HUES48 (cell line): ENCODE data around the gene CDK19.

Experiments used
- H3K27ac ChIP-seq: one replicate; pipeline ENCODE4 v1.7.0; 2013; ENCODE audit warnings: low read depth, low read length, inconsistent platforms
- H3K27me3 ChIP-seq: 2 replicates; pipeline ENCODE4 v1.6.1; 2013; ENCODE audit warnings: mild to moderate bottlenecking, low read length; ENCODE audit not compliant: control insufficient read depth, insufficient read depth
- H3K36me3 ChIP-seq: 2 replicates; pipeline ENCODE4 v1.6.1; 2013; ENCODE audit warnings: low read length; ENCODE audit not compliant: control insufficient read depth, insufficient read depth
- H3K4me1 ChIP-seq: 2 replicates; pipeline ENCODE4 v1.6.1; 2013; ENCODE audit warnings: mild to moderate bottlenecking, low read length; ENCODE audit not compliant: control insufficient read depth, insufficient read depth
- H3K4me3 ChIP-seq: 2 replicates; pipeline ENCODE4 v1.5.1; 2013; ENCODE audit warnings: mild to moderate bottlenecking, low read depth, low read length
- H3K9ac ChIP-seq: 2 replicates; pipeline ENCODE4 v1.6.1; 2013; ENCODE audit warnings: mild to moderate bottlenecking, low read depth, low read length, moderate library complexity
- H3K9me3 ChIP-seq: 2 replicates; pipeline ENCODE4 v1.6.1; 2013; ENCODE audit warnings: low read length; ENCODE audit not compliant: control insufficient read depth, insufficient read depth

CDK19 gene

GRCh38 chr6:110646419-110646698 lies 168.9 kb downstream of the CDK19 start:
- H3K4me1 ChIP-seq = no peaks in the 10 kb centered on the region
- H3K27ac ChIP-seq = no peak overlapping the region
- no peaks in the 10 kb centered on the region for H3K9me3 ChIP-seq
- H3K4me3 ChIP-seq = no peak overlapping the region
- no peaks in the 10 kb centered on the region for H3K27me3 ChIP-seq
- no peak overlapping the region for H3K9ac ChIP-seq
- H3K36me3 ChIP-seq = no peaks in the 10 kb centered on the region

- Histone ChIP-seq H3K27ac (no peak overlapping the region), H3K4me1 (no peaks in the 10 kb centered on the region), H3K9me3 (no peaks in the 10 kb centered on the region), H3K4me3 (no peak overlapping the region), H3K9ac (no peak overlapping the region), H3K27me3 (no peaks in the 10 kb centered on the region), H3K36me3 (no peaks in the 10 kb centered on the region)
Observed at GRCh38 chr6:110645685-110646418, 169.4 kb downstream of the CDK19 start.

GRCh38 chr6:110643175-110643574 lies 172.1 kb downstream of the CDK19 start:
- H3K27ac ChIP-seq = no peak overlapping the region
- H3K9me3 ChIP-seq = no peaks in the 10 kb centered on the region
- no peaks in the 10 kb centered on the region for H3K36me3 ChIP-seq
- no peaks in the 10 kb centered on the region for H3K27me3 ChIP-seq
- no peaks in the 10 kb centered on the region for H3K4me1 ChIP-seq
- H3K9ac ChIP-seq = no peak overlapping the region
- no peak overlapping the region for H3K4me3 ChIP-seq

GRCh38 chr6:110642711-110643110 lies 172.6 kb downstream of the CDK19 start:
- no peaks in the 10 kb centered on the region for H3K9me3 ChIP-seq
- no peak overlapping the region for H3K9ac ChIP-seq
- H3K27me3 ChIP-seq = no peaks in the 10 kb centered on the region
- no peaks in the 10 kb centered on the region for H3K36me3 ChIP-seq
- no peak overlapping the region for H3K4me3 ChIP-seq
- no peak overlapping the region for H3K27ac ChIP-seq
- no peaks in the 10 kb centered on the region for H3K4me1 ChIP-seq

- H3K4me1 ChIP-seq = no peaks in the 10 kb centered on the region
- no peak overlapping the region for H3K4me3 ChIP-seq
- no peak overlapping the region for H3K27ac ChIP-seq
- H3K9me3 ChIP-seq = no peaks in the 10 kb centered on the region
- H3K36me3 ChIP-seq = no peaks in the 10 kb centered on the region
- no peak overlapping the region for H3K9ac ChIP-seq
- no peaks in the 10 kb centered on the region for H3K27me3 ChIP-seq
Observed at GRCh38 chr6:110636781-110637180, 178.5 kb downstream of the CDK19 start.

GRCh38 chr6:110635096-110635495 lies 180.2 kb downstream of the CDK19 start:
- Histone ChIP-seq H3K9me3 (no peaks in the 10 kb centered on the region), H3K9ac (no peak overlapping the region), H3K27me3 (no peaks in the 10 kb centered on the region), H3K27ac (no peak overlapping the region), H3K36me3 (no peaks in the 10 kb centered on the region; the same call in 1 of the 2 replicates), H3K4me1 (no peaks in the 10 kb centered on the region), H3K4me3 (no peak overlapping the region)

- H3K4me3 ChIP-seq = no peak overlapping the region
Observed at GRCh38 chr6:110633731-110634213, 181.5 kb downstream of the CDK19 start.

DNA sequence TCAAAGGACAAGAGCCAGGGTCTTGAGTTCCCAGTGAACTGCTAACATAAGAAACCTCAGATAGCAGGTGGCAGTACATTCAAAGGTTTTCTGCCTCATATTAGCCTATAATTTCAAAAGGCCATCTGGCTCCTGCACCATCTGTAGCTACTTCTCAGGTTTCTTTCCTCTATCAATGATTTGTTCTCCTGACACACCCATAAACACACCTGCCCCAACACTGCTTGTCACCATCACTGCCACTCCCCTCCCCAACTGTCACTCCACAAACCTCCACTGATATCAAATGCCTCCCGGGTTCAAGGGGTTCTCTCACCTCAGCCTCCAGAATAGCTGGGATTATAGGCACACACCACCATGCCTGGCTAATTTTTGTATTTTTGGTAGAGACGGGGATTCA lies 186.1 kb downstream of the CDK19 start:
- Histone ChIP-seq H3K4me1 (no peaks in the 10 kb centered on the region), H3K27ac (no peak overlapping the region), H3K9ac (no peak overlapping the region)

More at GRCh38 chr6:110633731-110634213, 181.5 kb downstream of the CDK19 start:
- Histone ChIP-seq H3K9me3 (no peaks in the 10 kb centered on the region), H3K36me3 (no peaks in the 10 kb centered on the region; the same call in 1 of the 2 replicates), H3K9ac (no peak overlapping the region), H3K27me3 (no peaks in the 10 kb centered on the region), H3K27ac (no peak overlapping the region), H3K4me1 (no peaks in the 10 kb centered on the region)

DNA sequence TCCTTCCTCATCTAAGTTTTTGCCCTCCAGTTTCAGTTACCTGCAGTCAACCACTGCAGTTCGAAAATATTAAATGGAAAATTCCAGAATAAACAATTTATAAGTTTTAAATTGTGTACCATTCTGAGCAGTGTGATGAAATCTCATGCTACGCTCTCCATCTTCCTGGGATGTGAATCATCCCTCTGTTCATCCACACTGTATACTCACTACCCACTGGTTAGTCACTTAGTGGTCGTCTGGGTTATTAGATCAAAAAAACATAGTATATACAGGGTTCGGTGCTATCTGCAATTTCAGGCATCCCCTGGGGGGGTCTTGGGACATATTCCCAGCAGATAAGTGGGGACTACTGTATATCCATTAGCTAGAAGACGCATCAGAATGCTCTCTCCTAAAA lies 186.9 kb downstream of the CDK19 start:
- Histone ChIP-seq H3K27me3 (no peaks in the 10 kb centered on the region), H3K4me1 (no peaks in the 10 kb centered on the region), H3K4me3 (no peak overlapping the region), H3K36me3 (peaks cover 4% of the 10 kb centered on the region), H3K9me3 (no peaks in the 10 kb centered on the region), H3K9ac (no peak overlapping the region), H3K27ac (no peak overlapping the region)

More for the DNA sequence above, 186.1 kb downstream of the CDK19 start:
- H3K4me3 ChIP-seq = no peak overlapping the region
- no peaks in the 10 kb centered on the region for H3K27me3 ChIP-seq
- peaks cover 3% of the 10 kb centered on the region; the same call in 1 of the 2 replicates for H3K36me3 ChIP-seq
- H3K9me3 ChIP-seq = no peaks in the 10 kb centered on the region

GRCh38 chr6:110626442-110626841 lies 188.8 kb downstream of the CDK19 start:
- H3K36me3 ChIP-seq = peaks cover 23% of the 10 kb centered on the region
- no peak overlapping the region for H3K27ac ChIP-seq
- no peak overlapping the region for H3K9ac ChIP-seq
- H3K4me1 ChIP-seq = no peaks in the 10 kb centered on the region
- no peaks in the 10 kb centered on the region for H3K27me3 ChIP-seq
- H3K4me3 ChIP-seq = no peak overlapping the region
- H3K9me3 ChIP-seq = no peaks in the 10 kb centered on the region

- Histone ChIP-seq H3K36me3 (peaks cover 27% of the 10 kb centered on the region), H3K4me3 (no peak overlapping the region)
Observed at GRCh38 chr6:110625883-110626282, 189.4 kb downstream of the CDK19 start.

More at GRCh38 chr6:110625883-110626282, 189.4 kb downstream of the CDK19 start:
- Histone ChIP-seq H3K4me1 (no peaks in the 10 kb centered on the region), H3K9me3 (no peaks in the 10 kb centered on the region), H3K27ac (no peak overlapping the region), H3K27me3 (no peaks in the 10 kb centered on the region), H3K9ac (no peak overlapping the region)
